IgD-negative memory B cell (primary cell): ENCODE results near the gene ATP13A2. TPM values are rescaled to one million over a fixed set of nuclear protein-coding genes. Genes with fewer than 3 reads are reported as not detected.
"Not testable (repeated sequence)": the region's sequence is repeated elsewhere in the genome, so short reads cannot be mapped to it uniquely, and the experiment has no call there.

ENCODE experiments used
- H3K27ac Mint-ChIP-seq, 3 donors: one replicate each; pipeline ENCODE4 v1.8.0; 2020 to 2022; ENCODE audit warnings: mild to moderate bottlenecking in 3 of 3, mixed read lengths in 3 of 3, moderate library complexity in 1 of 3
- H3K27me3 Mint-ChIP-seq: one replicate; pipeline ENCODE4 v1.8.0; 2021; ENCODE audit warnings: mixed read lengths
- H3K36me3 Mint-ChIP-seq: one replicate; pipeline ENCODE4 v1.8.0; 2020; ENCODE audit warnings: mild to moderate bottlenecking, mixed read lengths
- H3K4me1 Mint-ChIP-seq, 3 donors: one replicate each; pipeline ENCODE4 v1.8.0; 2020 to 2022; ENCODE audit warnings: mixed read lengths in 3 of 3, mild to moderate bottlenecking in 1 of 3
- H3K4me3 Mint-ChIP-seq, 4 donors: one replicate each; pipeline ENCODE4 v1.8.0; 2020 to 2022; ENCODE audit warnings: mild to moderate bottlenecking in 4 of 4, mixed read lengths in 4 of 4, moderate library complexity in 3 of 4
- H3K9me3 Mint-ChIP-seq, 3 donors: one replicate each; pipeline ENCODE4 v1.8.0; 2020 to 2021; ENCODE audit warnings: mixed read lengths in 3 of 3, mild to moderate bottlenecking in 1 of 3
- polyA plus RNA-seq: library from polyadenylated mRNA; unstranded; fragments of 300-500 nt; fragmentation: Illumina TruSeq; gene quantifications from one replicate; pipeline ENCODE4 v1.2.3, GENCODE V29; 2021

The ATP13A2 gene
- polyA plus RNA-seq, 1 donor from 2014 or later, result 28.3 TPM

- peaks cover 1 to 4% (median 4%) of the 10 kb centered on the region in 3 donors for H3K4me1 Mint-ChIP-seq
- no peak overlapping the region for H3K27ac Mint-ChIP-seq
- H3K4me3 Mint-ChIP-seq, result no peak overlapping the region
- H3K27me3 Mint-ChIP-seq, result no peaks in the 10 kb centered on the region
- no peaks in the 10 kb centered on the region for H3K36me3 Mint-ChIP-seq
- no peaks in the 10 kb centered on the region for H3K9me3 Mint-ChIP-seq
Observed at GRCh38 chr1:16955186-16955585, 56.5 kb downstream of the ATP13A2 start.

GRCh38 chr1:16954579-16954978 lies 57.1 kb downstream of the ATP13A2 start:
- Mint-ChIP-seq H3K27ac (no peak overlapping the region), H3K27me3 (no peaks in the 10 kb centered on the region), H3K4me3 (no peak overlapping the region), H3K4me1 (peaks cover 0 to 3% (median 0%) of the 10 kb centered on the region in 3 donors), H3K9me3 (no peaks in the 10 kb centered on the region), H3K36me3 (no peaks in the 10 kb centered on the region)

GRCh38 chr1:16952376-16952775 lies 59.4 kb downstream of the ATP13A2 start:
- H3K9me3 Mint-ChIP-seq, H3K27me3 Mint-ChIP-seq, H3K36me3 Mint-ChIP-seq, H3K27ac Mint-ChIP-seq, H3K4me1 Mint-ChIP-seq: not testable (repeated sequence)
- peak overlapping the region in 1 of 4 donors; percentile 87 for H3K4me3 Mint-ChIP-seq

- H3K27ac Mint-ChIP-seq, H3K27me3 Mint-ChIP-seq, H3K36me3 Mint-ChIP-seq, H3K4me3 Mint-ChIP-seq, H3K4me1 Mint-ChIP-seq, H3K9me3 Mint-ChIP-seq: not testable (repeated sequence)
Observed at GRCh38 chr1:16949026-16949425, 62.7 kb downstream of the ATP13A2 start.

GRCh38 chr1:16948282-16948891 lies 63.3 kb downstream of the ATP13A2 start:
- not testable (repeated sequence) for H3K4me3 Mint-ChIP-seq, H3K36me3 Mint-ChIP-seq, H3K27ac Mint-ChIP-seq, H3K4me1 Mint-ChIP-seq, H3K27me3 Mint-ChIP-seq, H3K9me3 Mint-ChIP-seq

GRCh38 chr1:16946646-16947045 lies 65.1 kb downstream of the ATP13A2 start:
- Mint-ChIP-seq H3K27ac (no peak overlapping the region), H3K36me3 (peaks cover 2% of the 10 kb centered on the region), H3K4me3 (no peak overlapping the region), H3K27me3 (no peaks in the 10 kb centered on the region), H3K4me1 (peaks cover 0 to 6% (median 0%) of the 10 kb centered on the region in 3 donors), H3K9me3 (no peaks in the 10 kb centered on the region)

- H3K27ac Mint-ChIP-seq, result peak overlapping the region in 1 of 3 donors; percentile 92
Observed at GRCh38 chr1:16946185-16946584, 65.5 kb downstream of the ATP13A2 start.

GRCh38 chr1:16945512-16945911 lies 66.2 kb downstream of the ATP13A2 start:
- not testable (repeated sequence) for H3K36me3 Mint-ChIP-seq, H3K9me3 Mint-ChIP-seq, H3K27ac Mint-ChIP-seq

More at GRCh38 chr1:16946185-16946584, 65.5 kb downstream of the ATP13A2 start:
- H3K9me3 Mint-ChIP-seq, H3K27me3 Mint-ChIP-seq, H3K36me3 Mint-ChIP-seq, H3K4me3 Mint-ChIP-seq, H3K4me1 Mint-ChIP-seq: not testable (repeated sequence)

GRCh38 chr1:16944038-16944437 lies 67.7 kb downstream of the ATP13A2 start:
- H3K27me3 Mint-ChIP-seq, result no peaks in the 10 kb centered on the region
- H3K27ac Mint-ChIP-seq, result no peak overlapping the region
- peaks cover 0 to 2% (median 0%) of the 10 kb centered on the region in 3 donors for H3K4me1 Mint-ChIP-seq
- H3K4me3 Mint-ChIP-seq, result no peak overlapping the region
- H3K9me3 Mint-ChIP-seq, result no peaks in the 10 kb centered on the region
- peaks cover 2% of the 10 kb centered on the region for H3K36me3 Mint-ChIP-seq

More at GRCh38 chr1:16945512-16945911, 66.2 kb downstream of the ATP13A2 start:
- H3K4me3 Mint-ChIP-seq, H3K4me1 Mint-ChIP-seq, H3K27me3 Mint-ChIP-seq: not testable (repeated sequence)

GRCh38 chr1:16939386-16940180 lies 72.1 kb downstream of the ATP13A2 start:
- not testable (repeated sequence) for H3K27me3 Mint-ChIP-seq, H3K4me3 Mint-ChIP-seq, H3K9me3 Mint-ChIP-seq, H3K36me3 Mint-ChIP-seq, H3K27ac Mint-ChIP-seq, H3K4me1 Mint-ChIP-seq

- Mint-ChIP-seq H3K27ac (no peak overlapping the region), H3K4me3 (no peak overlapping the region), H3K36me3 (peaks cover 4% of the 10 kb centered on the region), H3K9me3 (no peaks in the 10 kb centered on the region), H3K4me1 (no peaks in the 10 kb centered on the region), H3K27me3 (no peaks in the 10 kb centered on the region)
Observed at GRCh38 chr1:16938351-16939321, 73.1 kb downstream of the ATP13A2 start.

- not testable (repeated sequence) for H3K4me3 Mint-ChIP-seq, H3K9me3 Mint-ChIP-seq, H3K36me3 Mint-ChIP-seq, H3K27me3 Mint-ChIP-seq, H3K4me1 Mint-ChIP-seq, H3K27ac Mint-ChIP-seq
Observed at GRCh38 chr1:16936580-16936979, 75.1 kb downstream of the ATP13A2 start.
